B cell (primary cell): ENCODE measurements around the gene AGXT. TPM values are rescaled to one million over a fixed set of nuclear protein-coding genes. Genes with fewer than 3 reads are reported as not detected.

ENCODE experiments used
- ATAC-seq: fragments of 200-7000 bp; cut with Tn5 transposase; one replicate; pipeline ENCODE4 v1.10.0; 2021; ENCODE audit warnings: low read depth, mild to moderate bottlenecking, moderate number of reproducible peaks, moderate library complexity
- CTCF ChIA-PET: fragments of 350-600 bp; sonication (Branson Sonifier 250); formaldehyde crosslinking; loops from one replicate; lab custom pipeline; 2021; ENCODE audit warnings: antibody characterized with exemption, inconsistent platforms; lab: Charles Lee
- POLR2A ChIA-PET: fragments of 350-600 bp; sonication (Branson Sonifier 250); formaldehyde crosslinking; loops from one replicate; lab custom pipeline; 2021; ENCODE audit warnings: antibody characterized with exemption; lab: Charles Lee
- DNase-seq: peaks from one replicate; pipeline ENCODE4 v3.0.0; 2013
- H2AFZ ChIP-seq: 2 replicates; pipeline ENCODE4 v1.6.1; 2012; ENCODE audit warnings: mild to moderate bottlenecking, low read depth, low read length; ENCODE audit not compliant: insufficient read depth, poor library complexity, severe bottlenecking
- H3K27ac ChIP-seq, 2 donors: 1 replicate in 1 of 2; 2 replicates in 1 of 2; pipeline ENCODE4 v1.5.1; 2012 to 2013; ENCODE audit warnings: low read length in 2 of 2, mild to moderate bottlenecking in 2 of 2, moderate library complexity in 1 of 2
- H3K27me3 ChIP-seq, 4 experiments: fragments of 200-600 bp in 1 of 4; sonication (generic) in 1 of 4; replicated peaks in 1 of 4; 1 replicate in 2 of 4; 2 replicates in 2 of 4; pipeline versions ENCODE4 v1.6.1 to v1.7.0; 2013 to 2016; ENCODE audit warnings: low read length in 3 of 4, mild to moderate bottlenecking in 2 of 4, mixed read lengths in 1 of 4, moderate library complexity in 1 of 4; ENCODE audit not compliant: insufficient read depth in 4 of 4, control insufficient read depth in 3 of 4; ENCODE audit errors: control extremely low read depth in 1 of 4
- H3K36me3 ChIP-seq, 2 experiments: replicated peaks in 1 of 2; 1 replicate in 1 of 2; 2 replicates in 1 of 2; pipeline versions ENCODE4 v1.6.1 to v1.7.1; 2013; ENCODE audit warnings: low read length in 1 of 2; ENCODE audit not compliant: insufficient read depth in 2 of 2, control insufficient read depth in 1 of 2; ENCODE audit errors: control extremely low read depth in 1 of 2, extremely low read depth in 1 of 2
- H3K4me1 ChIP-seq, 2 donors: fragments of 200-600 bp in 1 of 2; sonication (generic) in 1 of 2; 1 replicate in 1 of 2; 2 replicates in 1 of 2; pipeline versions ENCODE4 v1.5.1 to v1.6.1; 2013 to 2017; ENCODE audit warnings: low read length in 2 of 2; ENCODE audit not compliant: control insufficient read depth in 2 of 2, insufficient read depth in 2 of 2
- H3K4me2 ChIP-seq: replicated peaks from 2 replicates; pipeline ENCODE3; 2012; ENCODE audit warnings: mild to moderate bottlenecking, low read depth, low read length; ENCODE audit not compliant: poor library complexity, severe bottlenecking
- H3K4me3 ChIP-seq, 5 experiments: fragments of 200-600 bp in 1 of 5; sonication (generic) in 1 of 5; 1 replicate in 3 of 5; 2 replicates in 2 of 5; pipeline versions ENCODE4 v1.5.1 to v1.7.0; 2011 to 2016; ENCODE audit warnings: low read length in 4 of 5, mild to moderate bottlenecking in 4 of 5, low read depth in 2 of 5, control low read depth in 1 of 5, moderate library complexity in 1 of 5; ENCODE audit not compliant: insufficient read depth in 1 of 5; ENCODE audit errors: control extremely low read depth in 1 of 5, extremely low read depth in 1 of 5
- H3K79me2 ChIP-seq: fragments of 200-600 bp; sonication (generic); one replicate; pipeline ENCODE4 v1.6.0; 2016; ENCODE audit warnings: low read length; ENCODE audit not compliant: control insufficient read depth, insufficient read depth
- H3K9ac ChIP-seq: fragments of 200-600 bp; sonication (generic); 2 replicates; pipeline ENCODE4 v1.6.1; 2017; ENCODE audit warnings: mild to moderate bottlenecking, low read length, moderate library complexity
- H3K9me3 ChIP-seq, 3 donors: one replicate each; pipeline versions ENCODE4 v1.6.1 to v1.7.1; 2013; ENCODE audit warnings: low read length in 2 of 3; ENCODE audit not compliant: control insufficient read depth in 2 of 3, insufficient read depth in 1 of 3; ENCODE audit errors: control extremely low read depth in 1 of 3
- H4K20me1 ChIP-seq: 2 replicates; pipeline ENCODE4 v1.6.0; 2012; ENCODE audit warnings: mild to moderate bottlenecking, low read length; ENCODE audit not compliant: insufficient read depth, control insufficient read depth, poor library complexity, severe bottlenecking
- H3K27ac Mint-ChIP-seq: one replicate; pipeline ENCODE4 v1.8.0; 2021; ENCODE audit warnings: mixed read lengths
- H3K27me3 Mint-ChIP-seq: one replicate; pipeline ENCODE4 v1.8.0; 2021; ENCODE audit warnings: mixed read lengths
- H3K4me1 Mint-ChIP-seq: one replicate; pipeline ENCODE4 v1.8.0; 2021; ENCODE audit warnings: mixed read lengths
- H3K4me3 Mint-ChIP-seq: one replicate; pipeline ENCODE4 v1.8.0; 2021; ENCODE audit warnings: mixed read lengths
- H3K9me3 Mint-ChIP-seq: one replicate; pipeline ENCODE4 v1.8.0; 2022; ENCODE audit warnings: mixed read lengths; ENCODE audit not compliant: insufficient read depth
- CTCF ChIP-seq: fragments of 200-600 bp; IDR thresholded peaks from one replicate; pipeline ENCODE4 v1.8.0; 2022; ENCODE audit warnings: antibody characterized with exemption, mild to moderate bottlenecking
- EZH2 ChIP-seq: IDR thresholded peaks from 2 replicates; pipeline ENCODE4 v1.6.1; 2012; ENCODE audit warnings: borderline replicate concordance, low read depth, mild to moderate bottlenecking, moderate library complexity, low read length; ENCODE audit not compliant: insufficient read depth, poor library complexity, severe bottlenecking
- WGBS: methylation state at CpG from one replicate; pipeline ENCODE4 v1.1.5; 2013; ENCODE audit warnings: missing lambda C conversion rate; ENCODE audit not compliant: insufficient coverage; 5-methylcytosine and 5-hydroxymethylcytosine counted together
- intact Hi-C: fragments of 100-400 bp; cut with micrococcal nuclease; formaldehyde crosslinking; loops from one replicate; pipeline ENCODE4 v1.10.0; 2022
- polyA plus RNA-seq: library from polyadenylated mRNA; depleted of rRNA; stranded (reverse); fragments of >200 nt; gene quantifications from 2 replicates; pipeline ENCODE4 v1.2.3, GENCODE V29; 2012
- total RNA-seq, 2 donors: library from RNA; stranded (reverse); fragments of 120-200 nt in 1 of 2; gene quantifications; 1 replicate in 1 of 2; 2 replicates in 1 of 2; pipeline versions ENCODE4 v1.2.3 to v1.2.4, GENCODE V29; 2013 to 2022

AGXT gene
- total and polyA plus RNA-seq, 2 donors (not counting 1 experiment from before 2014, with no cell fraction given) = not detected

- intact Hi-C loops = no loop called here
- H3K79me2 ChIP-seq = no peaks in the 10 kb centered on the region
- no peak overlapping the region for H3K9ac ChIP-seq
- Mint-ChIP-seq H3K4me1 (no peaks in the 10 kb centered on the region), H3K27ac (no peak overlapping the region), H3K9me3 (no peaks in the 10 kb centered on the region), H3K27me3 (peaks cover 3% of the 10 kb centered on the region), H3K4me3 (no peak overlapping the region)
- no peak overlapping the region for H3K4me3 ChIP-seq
- H3K27ac ChIP-seq = no peak overlapping the region
- POLR2A ChIA-PET = no interaction called here
- peaks cover 0 to 8% of the 10 kb centered on the region in 2 donors for H3K4me1 ChIP-seq
- no peak for TF ChIP-seq EZH2
- no peak for TF ChIP-seq CTCF
- ATAC-seq = no peak
- DNase-seq = no peak
- no peaks in the 10 kb centered on the region for H3K27me3 ChIP-seq
- WGBS = 94% methylated on average over 7 of the region's 9 CpGs
- no peaks in the 10 kb centered on the region for H3K9me3 ChIP-seq
- CTCF ChIA-PET = no interaction called here
- no peaks in the 10 kb centered on the region for H3K36me3 ChIP-seq
- H3K4me2 ChIP-seq = no peak overlapping the region
- H4K20me1 ChIP-seq = no peaks in the 10 kb centered on the region
- no peak overlapping the region for H2AFZ ChIP-seq
Measured at GRCh38 chr2:240894006-240894405, 25.4 kb downstream of the AGXT start.

GRCh38 chr2:240894836-240895558, 26.4 kb downstream of the AGXT start:
- Histone ChIP-seq H3K4me2 (no peak overlapping the region), H3K27me3 (no peaks in the 10 kb centered on the region), H4K20me1 (no peaks in the 10 kb centered on the region), H3K9ac (no peak overlapping the region), H3K4me1 (peaks cover 0 to 8% of the 10 kb centered on the region in 2 donors), H3K36me3 (no peaks in the 10 kb centered on the region), H3K79me2 (no peaks in the 10 kb centered on the region), H3K4me3 (no peak overlapping the region), H3K9me3 (no peaks in the 10 kb centered on the region), H2AFZ (no peak overlapping the region), H3K27ac (no peak overlapping the region)
- POLR2A ChIA-PET = no interaction called here
- 89% methylated on average over 28 of the region's 28 CpGs for WGBS
- intact Hi-C loops = no loop called here
- CTCF ChIA-PET = no interaction called here
- Mint-ChIP-seq H3K27me3 (peaks cover 3% of the 10 kb centered on the region), H3K4me1 (no peaks in the 10 kb centered on the region), H3K27ac (no peak overlapping the region), H3K9me3 (no peaks in the 10 kb centered on the region), H3K4me3 (no peak overlapping the region)
- ATAC-seq = no peak
- TF ChIP-seq EZH2 = no peak
- TF ChIP-seq CTCF = no peak
- no peak for DNase-seq
